ENCODE results near the gene LAPTM5. TPM values are rescaled to one million over a fixed set of nuclear protein-coding genes. Genes with fewer than 3 reads are reported as not detected.

The LAPTM5 gene
- total RNA-seq, 1 donor from 2014 or later = not detected

- H3K36me3 ChIP-seq = no peaks in the 10 kb centered on the region
- H3F3A ChIP-seq (ENCODE audit: low read depth) = peaks cover 9% of the 10 kb centered on the region
- Mint-ChIP-seq H3K4me3 (no peak overlapping the region), H3K27me3 (ENCODE audit: insufficient read depth, low read depth) (peaks cover 14% of the 10 kb centered on the region), H3K9me3 (no peaks in the 10 kb centered on the region), H3K4me1 (peaks cover 46% of the 10 kb centered on the region), H3K27ac (peak overlapping the region; percentile 61), H3K36me3 (no peaks in the 10 kb centered on the region)
- H3K27ac ChIP-seq = no peak overlapping the region
- H3K27me3 ChIP-seq = no peaks in the 10 kb centered on the region
- no peak overlapping the region for H2AFZ ChIP-seq (replicated peaks)
- H3K4me2 ChIP-seq = no peak overlapping the region
- no peaks in the 10 kb centered on the region for H4K20me1 ChIP-seq (ENCODE audit: low read depth)
- no peaks in the 10 kb centered on the region for H3K79me2 ChIP-seq (ENCODE audit: low read depth)
- no peak overlapping the region for H3K4me3 ChIP-seq
- H3K9ac ChIP-seq = no peak overlapping the region
- TF ChIP-seq EZH2phosphoT487 (IDR thresholded peaks at IDR 0.05) (no peak), EZH2 (IDR thresholded peaks at IDR 0.05) (no peak), CTCF (IDR thresholded peaks at IDR 0.05) (no peak)
- H3K9me3 ChIP-seq (ENCODE audit: low read depth) = no peaks in the 10 kb centered on the region
- no peak for DNase-seq (ENCODE audit: low spot score)
- peaks cover 9% of the 10 kb centered on the region for H3K4me1 ChIP-seq
Observed at GRCh38 chr1:30788580-30789387, 31.2 kb upstream of the LAPTM5 start.

- Histone ChIP-seq H2AFZ (replicated peaks) (no peak overlapping the region), H3K79me2 (ENCODE audit: low read depth) (no peaks in the 10 kb centered on the region), H3K27me3 (no peaks in the 10 kb centered on the region), H4K20me1 (ENCODE audit: low read depth) (no peaks in the 10 kb centered on the region), H3K4me2 (no peak overlapping the region), H3K4me3 (no peak overlapping the region), H3K4me1 (peaks cover 9% of the 10 kb centered on the region), H3F3A (ENCODE audit: low read depth) (peaks cover 14% of the 10 kb centered on the region), H3K27ac (no peak overlapping the region), H3K36me3 (no peaks in the 10 kb centered on the region), H3K9me3 (ENCODE audit: low read depth) (no peaks in the 10 kb centered on the region), H3K9ac (no peak overlapping the region)
- no peaks in the 10 kb centered on the region for H3K9me3 Mint-ChIP-seq
- no peak overlapping the region for H3K4me3 Mint-ChIP-seq
- peak overlapping the region; percentile 61 for H3K27ac Mint-ChIP-seq
- no peak for TF ChIP-seq CTCF (IDR thresholded peaks at IDR 0.05)
- TF ChIP-seq EZH2 (IDR thresholded peaks at IDR 0.05) = no peak
- TF ChIP-seq EZH2phosphoT487 (IDR thresholded peaks at IDR 0.05) = no peak
- peaks cover 51% of the 10 kb centered on the region for H3K4me1 Mint-ChIP-seq
- peaks cover 14% of the 10 kb centered on the region for H3K27me3 Mint-ChIP-seq (ENCODE audit: insufficient read depth, low read depth)
- no peak for DNase-seq (ENCODE audit: low spot score)
- no peaks in the 10 kb centered on the region for H3K36me3 Mint-ChIP-seq
Observed at GRCh38 chr1:30787856-30788495, 30.4 kb upstream of the LAPTM5 start.

- H3K4me3 ChIP-seq = no peak overlapping the region
- no peak overlapping the region for H3K9ac ChIP-seq
- no peak for TF ChIP-seq CTCF (IDR thresholded peaks at IDR 0.05)
- no peak for TF ChIP-seq EZH2 (IDR thresholded peaks at IDR 0.05)
- no peak for TF ChIP-seq EZH2phosphoT487 (IDR thresholded peaks at IDR 0.05)
- H3K36me3 ChIP-seq = no peaks in the 10 kb centered on the region
- H3K9me3 ChIP-seq (ENCODE audit: low read depth) = no peaks in the 10 kb centered on the region
- no peaks in the 10 kb centered on the region for H3K27me3 ChIP-seq
- no peak overlapping the region for H2AFZ ChIP-seq (replicated peaks)
- Mint-ChIP-seq H3K27me3 (ENCODE audit: insufficient read depth, low read depth) (peaks cover 17% of the 10 kb centered on the region), H3K36me3 (no peaks in the 10 kb centered on the region), H3K27ac (peak overlapping the region; percentile 20), H3K4me1 (peaks cover 53% of the 10 kb centered on the region), H3K4me3 (no peak overlapping the region), H3K9me3 (no peaks in the 10 kb centered on the region)
- no peaks in the 10 kb centered on the region for H3K79me2 ChIP-seq (ENCODE audit: low read depth)
- H3F3A ChIP-seq (ENCODE audit: low read depth) = peaks cover 17% of the 10 kb centered on the region
- H3K4me2 ChIP-seq = no peak overlapping the region
- H4K20me1 ChIP-seq (ENCODE audit: low read depth) = no peaks in the 10 kb centered on the region
- peaks cover 9% of the 10 kb centered on the region for H3K4me1 ChIP-seq
- no peak for DNase-seq (ENCODE audit: low spot score)
- no peak overlapping the region for H3K27ac ChIP-seq
Observed at GRCh38 chr1:30787266-30787665, 29.7 kb upstream of the LAPTM5 start.

Measured in neural progenitor cell (in vitro differentiated cells).